ENCODE results near the gene RGP1. TPM values are rescaled to one million over a fixed set of nuclear protein-coding genes. Genes with fewer than 3 reads are reported as not detected.
A peak's percentile ranks its signal among the peaks of the same experiment; 100 is the strongest.

Gene RGP1
- polyA plus RNA-seq, 1 donor (not counting 4 experiments of a cell fraction or from before 2014, with no cell fraction given), result 18.3 TPM

GRCh38 chr9:35750256-35750531, 1.1 kb downstream of the RGP1 start:
- Histone ChIP-seq H3K9me3 (ENCODE audit: control insufficient read depth, low read depth, low read length) (no peaks in the 10 kb centered on the region), H3K4me1 (ENCODE audit: control insufficient read depth, extremely low read depth, insufficient read depth, low read length) (peaks cover 24% of the 10 kb centered on the region), H3K27me3 (ENCODE audit: control insufficient read depth, extremely low read depth, insufficient read depth, low read length) (no peaks in the 10 kb centered on the region), H3K79me2 (ENCODE audit: control insufficient read depth, insufficient read depth, low read length) (peaks cover 37% of the 10 kb centered on the region), H3K27ac (ENCODE audit: control insufficient read depth, insufficient read depth, low read length) (no peak overlapping the region), H3K36me3 (ENCODE audit: control insufficient read depth in 2 of 2, extremely low read depth in 1 of 2, insufficient read depth in 2 of 2, low read length in 2 of 2) (peaks cover 24 to 27% of the 10 kb centered on the region in 2 experiments), H3K9ac (ENCODE audit: control insufficient read depth, extremely low read depth, insufficient read depth, low read length) (peak overlapping the region; percentile 76), H2AFZ (ENCODE audit: control insufficient read depth, low read length) (no peak overlapping the region), H4K20me1 (ENCODE audit: control insufficient read depth, extremely low read depth, insufficient read depth, low read length) (peaks cover 5% of the 10 kb centered on the region), H3K9me1 (ENCODE audit: control insufficient read depth, extremely low read depth, insufficient read depth, low read length) (peaks cover 3% of the 10 kb centered on the region), H3K4me3 (ENCODE audit: control insufficient read depth in 2 of 3, extremely low read depth in 1 of 3, insufficient read depth in 2 of 3, low read depth in 1 of 3, low read length in 3 of 3) (peak overlapping the region in 2 of 3 experiments; percentile 80), H3K4me2 (ENCODE audit: control insufficient read depth, extremely low read depth, insufficient read depth, low read depth, low read length) (peak overlapping the region; percentile 65)
- no peak for DNase-seq (ENCODE audit: low read depth, low spot score)
- no peak for TF ChIP-seq CTCF (optimal IDR thresholded peaks at IDR 0.05 in 1 of 3, IDR thresholded peaks at IDR 0.05 in 1 of 3, conservative IDR thresholded peaks at IDR 0.05 in 1 of 3; ENCODE audit: extremely low read depth in 1 of 3, insufficient read depth in 2 of 3, low read length in 3 of 3)
- no peak for TF ChIP-seq EZH2 (IDR thresholded peaks at IDR 0.05; ENCODE audit: low read length)
- dilution Hi-C loops (cut with MboI; ENCODE audit: extremely low pct_ligation_motif_present, low sequenced_read_pairs), result no loop called here
- no peak for FAIRE-seq

- Histone ChIP-seq H3K9ac (ENCODE audit: control insufficient read depth, extremely low read depth, insufficient read depth, low read length) (no peak overlapping the region), H3K4me1 (ENCODE audit: control insufficient read depth, extremely low read depth, insufficient read depth, low read length) (peaks cover 9% of the 10 kb centered on the region), H3K27me3 (ENCODE audit: control insufficient read depth, extremely low read depth, insufficient read depth, low read length) (no peaks in the 10 kb centered on the region), H2AFZ (ENCODE audit: control insufficient read depth, low read length) (no peak overlapping the region), H4K20me1 (ENCODE audit: control insufficient read depth, extremely low read depth, insufficient read depth, low read length) (no peaks in the 10 kb centered on the region), H3K9me3 (ENCODE audit: control insufficient read depth, low read depth, low read length) (no peaks in the 10 kb centered on the region), H3K79me2 (ENCODE audit: control insufficient read depth, insufficient read depth, low read length) (peaks cover 8% of the 10 kb centered on the region), H3K4me2 (ENCODE audit: control insufficient read depth, extremely low read depth, insufficient read depth, low read depth, low read length) (no peak overlapping the region), H3K36me3 (ENCODE audit: control insufficient read depth in 2 of 2, extremely low read depth in 1 of 2, insufficient read depth in 2 of 2, low read length in 2 of 2) (peaks cover 24 to 29% of the 10 kb centered on the region in 2 experiments), H3K27ac (ENCODE audit: control insufficient read depth, insufficient read depth, low read length) (no peak overlapping the region), H3K4me3 (ENCODE audit: control insufficient read depth in 2 of 3, extremely low read depth in 1 of 3, insufficient read depth in 2 of 3, low read depth in 1 of 3, low read length in 3 of 3) (no peak overlapping the region), H3K9me1 (ENCODE audit: control insufficient read depth, extremely low read depth, insufficient read depth, low read length) (no peaks in the 10 kb centered on the region)
- FAIRE-seq (no peak), DNase-seq (ENCODE audit: low read depth, low spot score) (no peak)
- TF ChIP-seq CTCF (optimal IDR thresholded peaks at IDR 0.05 in 1 of 3, IDR thresholded peaks at IDR 0.05 in 1 of 3, conservative IDR thresholded peaks at IDR 0.05 in 1 of 3; ENCODE audit: extremely low read depth in 1 of 3, insufficient read depth in 2 of 3, low read length in 3 of 3) (no peak), EZH2 (IDR thresholded peaks at IDR 0.05; ENCODE audit: low read length) (no peak)
- dilution Hi-C loops (cut with MboI; ENCODE audit: extremely low pct_ligation_motif_present, low sequenced_read_pairs), result no loop called here
Measured at GRCh38 chr9:35753466-35753865, 4.4 kb downstream of the RGP1 start.

Measured in keratinocyte (primary cell).